SKM-1 treated with dmso at 0.1 percent for 144 hours (cell line): ENCODE measurements around the gene ZNF362.
"Not testable (repeated sequence)": the region's sequence is repeated elsewhere in the genome, so short reads cannot be mapped to it uniquely, and the experiment has no call there.

Experiments used
- DNase-seq: peaks from one replicate; lab custom pipeline; 2025; ENCODE audit not compliant: unreplicated experiment; lab: John Stamatoyannopoulos, UW

Gene ZNF362

DNA sequence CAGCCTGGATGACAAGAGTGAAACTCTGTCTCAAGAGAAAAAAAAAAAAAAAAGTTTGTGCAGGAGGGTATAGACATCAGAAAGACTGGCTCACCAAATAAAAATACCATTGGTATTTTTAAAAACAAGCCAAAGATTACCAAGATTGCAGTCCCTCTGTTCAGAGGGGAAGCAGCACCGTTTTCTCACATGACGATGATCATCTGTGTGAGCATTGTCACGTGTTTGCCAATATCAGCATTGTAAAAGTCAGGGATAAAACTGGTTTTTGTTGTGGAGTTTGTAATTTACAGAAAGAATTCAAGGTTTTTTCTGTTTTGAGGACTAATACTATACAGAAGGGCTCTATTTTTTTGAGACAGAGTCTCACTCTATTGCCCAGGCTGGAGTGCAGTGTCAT lies 26.5 kb downstream of the ZNF362 start:
- DNase-seq, result no peak

DNA sequence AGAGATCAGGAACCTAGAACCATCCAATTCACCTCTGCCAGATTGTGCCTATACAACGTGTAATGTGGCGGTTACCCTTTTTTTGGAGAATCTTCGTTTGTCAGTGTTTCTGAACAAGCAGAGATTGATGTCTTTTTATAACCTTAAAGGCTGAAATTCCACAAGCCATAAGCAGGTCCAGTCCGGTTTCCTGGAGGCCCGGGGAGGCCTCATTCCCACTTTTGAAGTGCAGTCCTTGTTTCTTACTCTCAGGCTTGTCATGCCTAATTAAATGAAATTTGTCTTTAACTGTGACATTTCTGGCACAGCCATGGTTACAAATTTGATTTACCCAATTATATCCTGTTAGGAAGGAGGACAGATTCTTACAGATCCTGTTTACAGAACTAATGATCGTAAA lies 27.8 kb downstream of the ZNF362 start:
- no peak for DNase-seq

DNA sequence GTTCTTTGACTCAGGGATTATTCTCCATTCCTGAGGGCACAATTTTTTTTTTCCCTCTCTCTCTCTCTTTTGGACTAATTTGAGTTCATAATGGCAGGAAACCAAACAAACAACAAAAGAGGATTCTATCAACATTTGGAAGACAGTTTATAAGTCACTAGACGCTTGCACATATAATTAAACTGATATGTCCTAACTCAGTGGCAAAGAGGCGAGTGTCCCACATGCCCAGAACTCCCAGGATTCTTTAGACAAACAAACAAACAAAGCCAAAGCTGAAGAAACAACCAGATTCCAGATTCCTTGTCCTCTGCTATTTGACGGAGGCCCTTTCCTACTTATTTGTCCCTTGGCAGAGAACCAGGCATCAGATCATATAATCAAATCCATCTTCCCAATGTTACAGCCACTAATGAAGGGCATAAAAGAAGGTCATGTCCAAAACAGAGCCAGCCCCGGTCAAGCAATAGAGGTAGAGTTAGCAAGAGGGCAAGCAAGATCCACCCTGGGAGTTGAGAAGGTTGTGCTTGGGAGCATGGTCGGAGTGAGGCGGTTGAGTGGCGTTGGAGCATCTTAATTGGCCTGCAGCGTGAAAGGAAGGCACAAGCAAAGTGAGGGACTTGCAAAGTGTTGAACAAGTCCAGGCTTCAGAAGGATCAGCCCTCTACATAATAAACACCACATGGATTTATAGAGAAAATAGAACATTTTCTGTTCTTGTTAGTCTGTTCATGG lies 30.3 kb downstream of the ZNF362 start:
- no peak for DNase-seq

GRCh38 chr1:33287317-33287716 lies 31.0 kb downstream of the ZNF362 start:
- no peak for DNase-seq

GRCh38 chr1:33288976-33289857 lies 32.9 kb downstream of the ZNF362 start:
- DNase-seq, result no peak

DNA sequence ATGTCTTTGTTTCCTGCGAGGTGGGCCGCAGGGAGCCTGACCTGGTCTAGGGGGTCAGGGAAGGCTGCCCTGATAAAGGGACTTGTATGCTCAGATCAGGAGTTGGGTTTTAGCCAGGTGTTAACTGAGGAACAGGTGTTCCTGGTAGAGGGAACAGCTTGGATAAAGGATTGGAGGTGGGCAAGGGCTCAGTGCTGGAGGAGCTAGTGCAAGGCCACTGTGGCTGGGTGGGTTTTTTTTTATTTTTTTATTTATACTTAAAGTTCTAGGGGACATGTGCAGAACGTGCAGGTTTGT lies 33.5 kb downstream of the ZNF362 start:
- no peak for DNase-seq

DNA sequence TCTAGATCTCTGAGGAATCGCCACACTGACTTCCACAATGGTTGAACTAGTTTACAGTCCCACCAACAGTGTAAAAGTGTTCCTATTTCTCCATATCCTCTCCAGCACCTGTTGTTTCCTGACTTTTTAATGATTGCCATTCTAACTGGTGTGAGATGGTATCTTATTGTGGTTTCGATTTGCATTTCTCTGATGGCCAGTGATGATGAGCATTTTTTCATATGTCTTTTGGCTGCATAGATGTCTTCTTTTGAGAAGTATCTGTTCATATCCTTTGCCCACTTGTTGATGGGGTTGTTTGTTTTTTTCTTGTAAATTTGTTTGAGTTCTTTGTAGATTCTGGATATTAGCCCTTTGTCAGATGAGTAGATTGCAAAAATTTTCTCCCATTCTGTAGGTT lies 34.3 kb downstream of the ZNF362 start:
- DNase-seq, result not testable (repeated sequence)

DNA sequence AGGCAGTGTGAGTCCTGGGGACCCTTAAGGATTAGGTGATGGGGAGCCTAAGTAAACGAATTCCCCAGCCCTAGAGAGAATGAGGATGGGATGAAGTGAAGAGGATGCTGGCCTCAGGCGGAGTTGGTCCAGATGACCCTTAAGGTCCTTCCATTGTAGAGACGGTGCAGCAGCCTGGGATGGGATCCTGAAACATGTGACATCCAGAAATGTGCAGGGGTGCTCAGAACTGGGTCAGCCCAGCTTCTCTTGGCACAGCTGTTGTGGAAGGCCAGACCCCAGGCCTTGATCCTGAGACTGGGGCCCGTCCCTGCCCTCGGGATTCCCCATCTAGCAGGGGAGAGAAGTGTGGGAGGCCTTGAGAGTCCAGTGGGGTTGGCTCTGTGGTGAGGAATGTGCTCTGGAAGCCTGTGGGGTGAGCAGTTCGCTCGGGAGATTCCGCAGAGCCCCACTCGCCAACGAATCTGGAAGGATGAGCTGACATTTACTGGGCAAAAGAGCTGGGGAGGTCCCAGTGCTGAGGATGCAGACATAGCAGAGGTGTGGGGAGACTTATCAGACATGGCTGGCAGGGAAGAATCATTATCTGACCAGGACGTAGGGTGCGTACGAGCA lies 36.5 kb downstream of the ZNF362 start:
- no peak for DNase-seq

GRCh38 chr1:33294071-33295010 lies 38.0 kb downstream of the ZNF362 start:
- no peak for DNase-seq

DNA sequence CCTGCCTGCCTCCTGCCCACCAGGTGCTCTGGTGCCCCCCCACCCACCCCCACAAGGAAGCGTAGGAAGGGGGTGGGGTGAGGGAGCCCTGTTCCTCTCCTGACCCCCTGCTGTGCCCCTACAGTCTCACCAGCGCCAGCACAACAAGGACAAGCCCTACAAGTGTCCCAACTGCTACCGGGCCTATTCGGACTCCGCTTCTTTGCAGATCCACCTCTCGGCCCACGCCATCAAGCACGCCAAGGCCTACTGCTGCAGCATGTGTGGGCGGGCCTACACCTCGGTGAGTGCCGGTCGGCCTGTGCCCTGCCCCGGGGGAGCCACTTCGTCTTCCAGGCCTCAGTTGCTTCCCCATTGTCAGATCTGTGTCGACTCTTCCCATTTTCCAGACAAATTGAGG lies 38.7 kb downstream of the ZNF362 start:
- no peak for DNase-seq

DNA sequence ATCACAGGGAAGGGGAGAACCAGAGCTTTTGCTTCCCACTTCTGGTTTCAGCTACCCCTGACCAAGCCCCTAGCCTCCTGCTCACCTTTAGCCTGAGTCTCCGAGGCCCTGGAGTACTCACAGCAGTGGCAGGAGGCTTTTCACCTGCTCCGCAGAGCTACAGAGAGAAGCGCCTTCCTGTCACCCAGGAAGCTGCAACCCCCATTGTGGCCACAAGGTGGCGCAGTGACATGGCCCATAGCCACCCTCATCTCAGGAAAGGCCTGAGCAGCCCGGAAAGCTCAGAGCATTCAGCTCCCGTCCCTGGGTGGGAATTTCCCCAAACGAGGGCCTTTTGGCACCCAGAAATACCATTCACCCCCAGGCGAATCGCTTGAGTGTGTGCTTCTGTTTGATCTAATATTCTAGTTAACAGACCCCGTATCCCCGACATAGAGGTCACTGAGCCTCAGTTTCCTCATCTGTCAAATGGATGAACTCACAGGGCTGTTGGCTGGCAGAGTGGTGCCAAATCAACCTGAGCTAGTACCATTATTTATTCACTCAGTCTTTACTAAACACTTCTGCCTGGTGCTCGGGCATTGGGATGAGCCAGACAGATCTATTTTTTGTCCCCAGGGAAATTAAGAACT lies 39.3 kb downstream of the ZNF362 start:
- DNase-seq, result peak; percentile 29

DNA sequence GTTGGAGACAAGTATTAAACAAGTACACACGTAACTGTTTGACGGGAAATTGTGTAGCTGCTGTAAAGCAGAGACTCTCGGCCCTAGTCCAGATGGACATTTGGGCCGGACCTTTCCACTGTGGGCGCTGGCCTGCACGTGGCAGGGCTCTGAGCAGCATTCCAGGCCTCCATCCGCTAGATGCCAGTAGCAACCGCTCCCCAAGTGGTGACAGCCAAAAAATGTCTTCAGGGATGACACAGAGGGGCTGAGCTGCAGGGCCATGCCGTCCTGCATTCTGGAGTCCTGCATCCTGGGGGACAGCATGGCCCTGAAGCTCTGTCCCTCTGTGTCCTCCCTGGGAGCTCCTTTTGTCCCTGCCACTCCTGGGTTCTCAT lies 39.8 kb downstream of the ZNF362 start:
- no peak for DNase-seq

GRCh38 chr1:33296824-33297223 lies 40.5 kb downstream of the ZNF362 start:
- no peak for DNase-seq

DNA sequence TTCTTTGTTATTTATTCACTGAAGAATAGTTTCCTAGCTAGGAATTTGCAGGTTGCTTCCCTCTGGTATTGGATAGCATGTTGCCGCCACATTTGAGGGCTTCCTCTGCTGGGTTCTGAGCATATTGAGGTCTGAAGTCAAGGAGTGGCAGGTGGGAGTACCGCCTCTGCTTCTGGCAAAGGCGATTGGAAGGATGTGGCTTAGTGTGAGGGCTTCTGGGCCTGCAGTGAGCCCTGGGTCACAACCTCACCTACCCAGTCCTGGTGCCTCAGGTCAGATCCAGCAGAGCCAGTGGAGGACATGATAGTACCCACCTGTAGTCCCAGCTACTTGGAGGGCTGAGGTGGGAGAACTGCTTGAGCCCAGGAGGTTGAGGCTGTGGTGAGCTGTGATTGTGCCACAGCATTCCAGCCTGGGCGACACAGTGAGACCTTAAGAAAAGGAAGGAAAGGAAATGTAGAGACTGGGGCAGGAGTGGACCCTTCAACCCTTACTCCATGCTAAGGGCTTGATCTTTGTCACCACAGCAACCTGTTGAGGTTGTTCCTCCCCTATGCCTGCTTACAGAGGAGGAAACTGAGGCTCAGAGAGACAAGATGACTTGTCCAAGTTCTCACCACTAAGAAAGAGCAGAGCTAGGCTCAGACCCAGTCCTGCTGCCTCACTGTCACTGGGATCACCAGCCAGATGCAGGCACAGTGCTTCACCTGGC lies 41.8 kb downstream of the ZNF362 start:
- no peak for DNase-seq

DNA sequence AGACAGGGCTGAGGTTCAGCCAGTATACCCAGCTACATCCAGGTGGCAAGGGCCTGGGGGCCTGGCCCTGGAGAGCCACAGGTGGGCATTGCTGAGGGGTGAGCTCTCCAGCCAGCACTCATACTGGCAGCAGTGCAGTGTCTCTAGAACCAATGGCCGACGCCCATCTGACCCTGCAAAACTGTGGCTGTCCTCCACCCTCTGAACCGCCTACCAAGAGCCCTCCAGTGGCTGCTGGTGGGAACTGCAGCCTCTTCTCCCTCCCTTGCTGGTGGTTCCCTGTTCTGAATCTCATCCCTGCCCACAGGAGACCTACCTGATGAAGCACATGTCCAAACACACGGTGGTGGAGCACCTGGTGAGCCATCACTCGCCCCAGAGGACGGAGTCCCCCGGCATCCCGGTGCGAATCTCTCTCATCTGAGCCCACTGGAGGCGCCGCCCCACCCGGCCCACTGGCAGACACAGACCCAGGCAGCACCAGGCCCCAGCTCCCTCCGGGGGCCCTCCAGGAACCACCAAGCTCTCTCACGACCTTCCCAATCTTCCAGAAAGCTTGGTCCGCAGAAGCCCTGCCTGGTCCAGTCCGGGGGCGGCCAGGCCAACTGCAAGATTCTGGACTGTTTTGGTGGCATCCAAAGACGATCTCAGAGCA lies 42.5 kb downstream of the ZNF362 start:
- peak; percentile 58 for DNase-seq

DNA sequence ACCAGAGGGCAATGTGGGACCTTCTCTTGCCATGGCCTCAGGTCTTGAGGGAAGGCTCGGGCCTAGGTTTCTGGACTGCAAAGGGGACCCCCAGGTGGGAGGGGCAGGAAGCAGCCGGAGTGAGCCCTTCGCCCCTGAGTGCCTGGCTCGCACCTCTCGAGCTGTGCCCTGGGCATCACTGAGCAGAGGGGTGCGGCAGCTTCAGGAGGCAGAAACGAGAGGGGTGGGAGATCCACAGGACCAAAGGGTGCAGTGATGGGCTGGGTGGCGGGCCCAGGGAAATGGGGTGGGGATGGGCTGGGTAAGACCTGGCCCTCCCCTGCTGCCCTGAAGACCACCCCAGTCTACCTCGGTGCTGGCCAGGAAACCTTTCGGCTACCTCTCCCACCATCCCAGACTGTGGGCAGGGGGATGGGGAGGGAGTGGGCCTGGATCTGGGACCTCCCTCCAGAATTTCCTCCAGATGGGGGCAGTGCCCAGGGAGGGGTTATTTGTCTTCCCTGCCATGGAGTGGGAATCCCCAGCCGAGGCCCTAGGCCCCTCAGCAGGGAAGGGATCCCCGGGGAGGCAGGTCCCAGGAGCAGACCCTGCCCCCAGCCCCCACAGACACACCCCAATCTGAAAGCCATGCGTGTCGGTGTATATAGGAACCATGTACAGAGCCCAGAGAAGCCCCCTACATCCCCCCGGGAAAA lies 43.3 kb downstream of the ZNF362 start:
- no peak for DNase-seq

- no peak for DNase-seq
Measured at GRCh38 chr1:33300673-33301072, 44.4 kb downstream of the ZNF362 start.

- DNase-seq, result no peak
Measured at GRCh38 chr1:33301273-33301984, 45.1 kb downstream of the ZNF362 start.
